Small intestine (tissue), 7 donors: ENCODE results near the gene GYPC. TPM values are rescaled to one million over a fixed set of nuclear protein-coding genes. Genes with fewer than 3 reads are reported as not detected.

Experiments used
- DNase-seq, 2 donors: peaks; one replicate each; pipeline versions ENCODE4 v3.0.0 to v3.0.0-alpha.2; 2013
- FAIRE-seq: peaks from 2 replicates; lab custom pipeline; 2012; peaks lifted over from hg19 to GRCh38; lab: Jason Lieb, UNC
- H3K27ac ChIP-seq, 3 donors: one replicate each; pipeline ENCODE4 v1.5.1; 2013; ENCODE audit warnings: low read length in 2 of 3, mild to moderate bottlenecking in 2 of 3, control low read depth in 1 of 3, inconsistent platforms in 1 of 3, low read depth in 1 of 3, moderate library complexity in 1 of 3
- H3K27me3 ChIP-seq, 3 donors: one replicate each; pipeline ENCODE4 v1.6.1; 2013; ENCODE audit warnings: low read length in 3 of 3, inconsistent platforms in 1 of 3; ENCODE audit not compliant: control insufficient read depth in 3 of 3, insufficient read depth in 3 of 3
- H3K36me3 ChIP-seq, 3 donors: one replicate each; pipeline ENCODE4 v1.6.1; 2013; ENCODE audit warnings: low read length in 3 of 3, inconsistent platforms in 1 of 3, low read depth in 1 of 3, mild to moderate bottlenecking in 1 of 3, moderate library complexity in 1 of 3; ENCODE audit not compliant: control insufficient read depth in 3 of 3, insufficient read depth in 2 of 3
- H3K4me1 ChIP-seq, 3 donors: one replicate each; pipeline ENCODE4 v1.6.1; 2013; ENCODE audit warnings: low read length in 2 of 3, inconsistent platforms in 1 of 3, low read depth in 1 of 3, mild to moderate bottlenecking in 1 of 3, moderate library complexity in 1 of 3; ENCODE audit not compliant: control insufficient read depth in 3 of 3, insufficient read depth in 2 of 3
- H3K4me3 ChIP-seq, 3 donors: one replicate each; pipeline ENCODE4 v1.5.1; 2013; ENCODE audit warnings: low read length in 3 of 3, control low read depth in 1 of 3, inconsistent platforms in 1 of 3, low read depth in 1 of 3, mild to moderate bottlenecking in 1 of 3, moderate library complexity in 1 of 3
- H3K9me3 ChIP-seq, 2 donors: one replicate each; pipeline ENCODE4 v1.6.1; 2013; ENCODE audit warnings: low read depth in 1 of 2, low read length in 1 of 2; ENCODE audit not compliant: control insufficient read depth in 2 of 2, insufficient read depth in 1 of 2
- WGBS, 3 donors: extraction: QIAGEN DNeasy Blood & Tissue Kit; methylation state at CpG; one replicate each; pipeline ENCODE4 v1.1.7; 2013; 5-methylcytosine and 5-hydroxymethylcytosine counted together
- polyA plus RNA-seq, 4 donors: library from polyadenylated mRNA; stranded (reverse) in 3 of 4; unstranded in 1 of 4; fragments of 200-250 nt in 3 of 4; fragments of 120-200 nt in 1 of 4; gene quantifications; one replicate each; pipeline versions ENCODE4 v1.2.1 to v1.2.3, GENCODE V29; 2013
- donor health status: healthy with polysubstance abuse.
- donor health status: control.
- donor health status: control.
- donor health status: Bipolar disorder and iron deficiency.
- donor health status: healthy.

GYPC gene
- polyA plus RNA-seq, 4 donors: 4.5 to 50.5 (median 29.2) TPM

DNA sequence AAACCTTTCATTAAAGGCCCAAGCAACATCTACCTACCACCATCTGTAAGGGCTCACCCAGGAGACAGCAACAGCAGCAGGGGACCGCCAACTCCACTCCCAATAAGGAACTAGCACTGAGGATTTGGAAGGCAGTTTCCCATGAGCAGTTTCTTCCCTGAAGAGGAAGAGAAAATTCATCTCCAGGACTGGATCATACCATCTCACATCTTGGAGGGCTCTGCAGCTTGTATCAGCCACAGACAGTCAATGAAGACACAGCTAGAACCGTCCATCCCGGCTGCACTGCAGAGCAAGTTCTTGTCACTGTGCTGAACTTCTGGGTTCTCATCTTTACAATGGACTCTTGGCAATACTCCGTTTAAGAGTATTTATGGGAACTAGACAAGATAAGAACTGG lies 2.8 kb upstream of the GYPC start:
- Histone ChIP-seq H3K4me3 (no peak overlapping the region), H3K27ac (no peak overlapping the region), H3K27me3 (peaks cover 0 to 27% (median 0%) of the 10 kb centered on the region in 3 donors), H3K9me3 (no peaks in the 10 kb centered on the region), H3K36me3 (no peaks in the 10 kb centered on the region), H3K4me1 (peaks cover 0 to 22% (median 0%) of the 10 kb centered on the region in 3 donors)
- 73 to 89% (median 81%) methylated on average over 4 of the region's 4 CpGs for WGBS, 3 donors
- FAIRE-seq (no peak), DNase-seq (no peak)

DNA sequence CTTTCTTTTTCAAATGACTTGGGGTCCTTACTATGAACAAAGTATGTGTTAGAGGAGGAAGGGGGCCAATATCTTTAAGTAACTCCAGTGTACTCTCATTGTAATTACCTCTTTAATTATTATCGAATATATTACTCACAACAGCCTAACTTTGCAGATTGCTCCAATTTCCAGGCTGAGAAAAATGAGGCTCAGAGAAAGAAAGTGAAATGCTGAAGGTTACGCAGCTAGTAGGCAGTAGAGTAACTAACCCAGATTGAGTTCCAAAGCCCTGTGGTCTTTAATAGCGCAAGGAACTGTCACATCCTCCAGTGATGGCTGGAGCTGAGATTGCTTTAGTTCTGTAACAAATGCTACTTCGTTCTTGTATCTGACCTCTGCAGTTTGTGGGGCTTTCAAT lies 2.2 kb upstream of the GYPC start:
- no peaks in the 10 kb centered on the region for H3K9me3 ChIP-seq
- peaks cover 0 to 23% (median 0%) of the 10 kb centered on the region in 3 donors for H3K4me1 ChIP-seq
- DNase-seq: no peak
- H3K27me3 ChIP-seq: peaks cover 0 to 27% (median 0%) of the 10 kb centered on the region in 3 donors
- H3K4me3 ChIP-seq: no peak overlapping the region
- no peak overlapping the region for H3K27ac ChIP-seq
- no peak for FAIRE-seq
- WGBS, 3 donors: 94 to 95% (median 95%) methylated on average over 4 of the region's 4 CpGs
- H3K36me3 ChIP-seq: no peaks in the 10 kb centered on the region

GRCh38 chr2:126655051-126655450 lies 907 bp upstream of the GYPC start:
- Histone ChIP-seq H3K4me1 (peaks cover 0 to 23% (median 0%) of the 10 kb centered on the region in 3 donors), H3K27ac (peak overlapping the region in 2 of 3 donors; percentile 79 to 89), H3K27me3 (peaks cover 0 to 27% (median 0%) of the 10 kb centered on the region in 3 donors), H3K36me3 (no peaks in the 10 kb centered on the region), H3K9me3 (no peaks in the 10 kb centered on the region), H3K4me3 (no peak overlapping the region)
- 85 to 90% (median 89%) methylated on average over 7 of the region's 7 CpGs for WGBS, 3 donors
- no peak for FAIRE-seq
- DNase-seq: no peak

- H3K36me3 ChIP-seq: peaks cover 0 to 3% (median 0%) of the 10 kb centered on the region in 3 donors
- H3K9me3 ChIP-seq: no peaks in the 10 kb centered on the region
- FAIRE-seq (no peak), DNase-seq (peak in 1 of 2 donors; percentile 6)
- H3K27ac ChIP-seq: peak overlapping the region; percentile 79 to 89 (median 80)
- H3K4me3 ChIP-seq: peak overlapping the region; percentile 55 to 64 (median 62)
- WGBS, 3 donors: 5 to 20% (median 12%) methylated on average over 26 to 38 of the region's 38 CpGs
- H3K27me3 ChIP-seq: peaks cover 0 to 27% (median 0%) of the 10 kb centered on the region in 3 donors
- peaks cover 0 to 23% (median 0%) of the 10 kb centered on the region in 3 donors for H3K4me1 ChIP-seq
Measured at GRCh38 chr2:126656431-126657147, 631 bp downstream of the GYPC start.

DNA sequence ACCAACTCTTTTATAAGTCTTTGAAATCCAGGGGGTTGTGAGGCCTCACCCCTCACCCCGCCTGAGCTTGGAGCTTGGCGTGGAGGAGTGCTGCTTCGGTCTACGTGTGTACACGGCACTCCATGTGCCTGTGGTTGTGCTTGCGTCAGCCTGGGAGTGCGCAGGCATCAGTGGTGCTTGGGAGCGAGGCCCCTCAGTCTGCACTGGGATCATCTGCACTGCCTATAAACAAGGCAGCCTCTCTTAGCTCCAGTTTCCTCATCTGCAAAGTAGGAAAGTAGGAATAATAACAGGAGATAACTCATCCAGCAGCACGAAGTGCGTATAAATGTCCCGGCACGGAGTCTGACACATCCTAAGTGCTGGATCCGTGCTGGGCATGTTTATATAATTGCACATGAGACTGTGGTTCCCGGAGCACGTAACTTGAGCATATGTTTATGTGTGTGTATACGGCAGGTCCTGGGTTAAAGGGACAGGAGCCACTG lies 1.2 kb downstream of the GYPC start:
- H3K4me3 ChIP-seq: peak overlapping the region; percentile 3 to 62 (median 55)
- WGBS, 3 donors: 37 to 79% (median 52%) methylated on average over 16 of the region's 16 CpGs
- FAIRE-seq: no peak
- H3K4me1 ChIP-seq: peaks cover 0 to 23% (median 0%) of the 10 kb centered on the region in 3 donors
- H3K27ac ChIP-seq: peak overlapping the region; percentile 79 to 89 (median 80)
- no peaks in the 10 kb centered on the region for H3K9me3 ChIP-seq
- peaks cover 0 to 3% (median 0%) of the 10 kb centered on the region in 3 donors for H3K36me3 ChIP-seq
- H3K27me3 ChIP-seq: peaks cover 0 to 27% (median 0%) of the 10 kb centered on the region in 3 donors
- DNase-seq: peak; percentile 14 to 24

GRCh38 chr2:126657636-126658318 lies 1.8 kb downstream of the GYPC start:
- peak; percentile 52 to 56 for DNase-seq
- Histone ChIP-seq H3K27ac (peak overlapping the region; percentile 74 to 89 (median 79)), H3K36me3 (peaks cover 0 to 3% (median 0%) of the 10 kb centered on the region in 3 donors), H3K4me3 (peak overlapping the region in 2 of 3 donors; percentile 3 to 55), H3K27me3 (peaks cover 0 to 27% (median 0%) of the 10 kb centered on the region in 3 donors), H3K9me3 (no peaks in the 10 kb centered on the region), H3K4me1 (peaks cover 0 to 23% (median 0%) of the 10 kb centered on the region in 3 donors)
- no peak for FAIRE-seq
- 23 to 65% (median 48%) methylated on average over 14 of the region's 14 CpGs for WGBS, 3 donors

DNA sequence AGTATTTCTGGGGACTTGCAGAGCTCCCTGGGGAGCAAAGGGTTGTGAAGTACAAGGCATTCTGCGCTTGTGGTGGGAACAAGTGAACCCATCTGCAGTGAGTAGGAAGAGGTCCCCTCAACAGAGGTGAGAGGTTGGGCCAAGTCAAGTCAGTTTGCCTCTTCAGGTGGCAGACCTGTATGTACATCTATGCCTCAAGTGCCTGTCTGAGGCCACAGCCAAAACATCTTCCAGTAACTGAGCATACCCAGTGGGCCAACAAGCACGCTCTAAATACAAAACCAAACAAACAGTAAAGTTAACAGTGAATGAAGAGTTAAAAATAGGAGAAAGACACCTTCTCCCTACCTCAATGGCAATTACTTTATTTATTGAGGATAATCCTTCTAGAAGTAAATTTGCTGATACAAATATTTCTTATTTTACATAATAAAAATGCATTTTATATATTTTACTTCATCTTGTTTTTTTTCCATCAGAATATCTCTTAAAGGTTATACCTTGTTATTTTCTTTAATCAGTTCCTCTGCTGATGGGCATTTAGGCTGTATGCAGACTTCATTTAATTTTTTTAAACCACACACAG lies 2.5 kb downstream of the GYPC start:
- WGBS, 3 donors: 72 to 80% (median 77%) methylated on average over 2 of the region's 2 CpGs
- FAIRE-seq (no peak), DNase-seq (no peak)
- H3K27me3 ChIP-seq: peaks cover 0 to 25% (median 0%) of the 10 kb centered on the region in 3 donors
- H3K27ac ChIP-seq: peak overlapping the region; percentile 74 to 89 (median 79)
- no peaks in the 10 kb centered on the region for H3K9me3 ChIP-seq
- peaks cover 0 to 23% (median 0%) of the 10 kb centered on the region in 3 donors for H3K4me1 ChIP-seq
- no peak overlapping the region for H3K4me3 ChIP-seq
- H3K36me3 ChIP-seq: peaks cover 0 to 4% (median 0%) of the 10 kb centered on the region in 3 donors
